HuH-7 (cell line): ENCODE results near the gene MRPS2.
"Not testable (repeated sequence)": the region's sequence is repeated elsewhere in the genome, so short reads cannot be mapped to it uniquely, and the experiment has no call there.

Experiments
- DNase-seq: peaks from one replicate; pipeline ENCODE4 v3.0.0; 2011; ENCODE audit warnings: low spot score

Gene MRPS2

GRCh38 chr9:135500071-135500524 lies 384 bp upstream of the MRPS2 start:
- no peak for DNase-seq

GRCh38 chr9:135501261-135502167 lies 1.0 kb downstream of the MRPS2 start:
- peak; percentile 73 for DNase-seq

- DNase-seq: no peak
These were observed 1.8 kb downstream of the MRPS2 start for GRCh38 chr9:135502168-135502872.

GRCh38 chr9:135502873-135503321 lies 2.4 kb downstream of the MRPS2 start:
- DNase-seq: no peak

- no peak for DNase-seq
These were observed 3.1 kb downstream of the MRPS2 start for GRCh38 chr9:135503371-135504261.

- peak; percentile 86 for DNase-seq
These were observed 4.1 kb downstream of the MRPS2 start for GRCh38 chr9:135504262-135505243.

GRCh38 chr9:135505406-135506187 lies 5.1 kb downstream of the MRPS2 start:
- DNase-seq: no peak

GRCh38 chr9:135506327-135507103 lies 6.0 kb downstream of the MRPS2 start:
- DNase-seq: no peak

GRCh38 chr9:135507104-135508035 lies 6.9 kb downstream of the MRPS2 start:
- DNase-seq: no peak

GRCh38 chr9:135508211-135508820 lies 7.8 kb downstream of the MRPS2 start:
- no peak for DNase-seq

- DNase-seq: no peak
These were observed 9.0 kb downstream of the MRPS2 start for GRCh38 chr9:135509458-135509857.

- DNase-seq: no peak
These were observed 11.7 kb downstream of the MRPS2 start for GRCh38 chr9:135512241-135512603.

GRCh38 chr9:135512904-135513303 lies 12.4 kb downstream of the MRPS2 start:
- no peak for DNase-seq

- DNase-seq: no peak
These were observed 12.9 kb downstream of the MRPS2 start for GRCh38 chr9:135513351-135513846.

GRCh38 chr9:135513906-135514305 lies 13.4 kb downstream of the MRPS2 start:
- DNase-seq: not testable (repeated sequence)

GRCh38 chr9:135514342-135515082 lies 14.0 kb downstream of the MRPS2 start:
- no peak for DNase-seq
